KOPT-K1 (cell line): ENCODE measurements around the gene SLC25A53.
"Not testable (repeated sequence)": the region's sequence is repeated elsewhere in the genome, so short reads cannot be mapped to it uniquely, and the experiment has no call there.

Experiments used
- H3K27ac ChIP-seq: fragments of 200-600 bp; sonication (generic); 2 replicates; pipeline ENCODE4 v1.5.1; 2016; ENCODE audit warnings: antibody characterized with exemption, mild to moderate bottlenecking, low read depth, low read length; ENCODE audit not compliant: poor library complexity, severe bottlenecking
- H3K36me3 ChIP-seq: fragments of 200-600 bp; sonication (generic); 2 replicates; pipeline ENCODE4 v1.5.1; 2017; ENCODE audit warnings: antibody characterized with exemption, mild to moderate bottlenecking, low read length, moderate library complexity; ENCODE audit not compliant: insufficient read depth
- H3K9me3 ChIP-seq: fragments of 200-600 bp; sonication (generic); 2 replicates; pipeline ENCODE4 v1.5.1; 2017; ENCODE audit warnings: antibody characterized with exemption, low read length, mild to moderate bottlenecking; ENCODE audit not compliant: insufficient read depth, poor library complexity, severe bottlenecking

The SLC25A53 gene

GRCh38 chrX:104151037-104151436, 5.8 kb downstream of the SLC25A53 start:
- Histone ChIP-seq H3K36me3 (no peaks in the 10 kb centered on the region), H3K9me3 (no peaks in the 10 kb centered on the region), H3K27ac (no peak overlapping the region)

GRCh38 chrX:104141087-104141760, 15.6 kb downstream of the SLC25A53 start:
- no peak overlapping the region for H3K27ac ChIP-seq
- no peaks in the 10 kb centered on the region for H3K9me3 ChIP-seq
- no peaks in the 10 kb centered on the region for H3K36me3 ChIP-seq

GRCh38 chrX:104137496-104137895, 19.3 kb downstream of the SLC25A53 start:
- Histone ChIP-seq H3K27ac (no peak overlapping the region), H3K36me3 (no peaks in the 10 kb centered on the region), H3K9me3 (no peaks in the 10 kb centered on the region)

GRCh38 chrX:104136241-104137019, 20.4 kb downstream of the SLC25A53 start:
- no peak overlapping the region for H3K27ac ChIP-seq
- no peaks in the 10 kb centered on the region for H3K36me3 ChIP-seq
- no peaks in the 10 kb centered on the region for H3K9me3 ChIP-seq

GRCh38 chrX:104135677-104136076, 21.1 kb downstream of the SLC25A53 start:
- Histone ChIP-seq H3K27ac (no peak overlapping the region), H3K36me3 (no peaks in the 10 kb centered on the region), H3K9me3 (no peaks in the 10 kb centered on the region)

GRCh38 chrX:104134583-104135261, 22.1 kb downstream of the SLC25A53 start:
- no peaks in the 10 kb centered on the region for H3K9me3 ChIP-seq
- H3K36me3 ChIP-seq = no peaks in the 10 kb centered on the region
- no peak overlapping the region for H3K27ac ChIP-seq

GRCh38 chrX:104130808-104131207, 26.0 kb downstream of the SLC25A53 start:
- Histone ChIP-seq H3K27ac (no peak overlapping the region), H3K36me3 (no peaks in the 10 kb centered on the region), H3K9me3 (no peaks in the 10 kb centered on the region)

- Histone ChIP-seq H3K27ac (no peak overlapping the region), H3K9me3 (no peaks in the 10 kb centered on the region), H3K36me3 (no peaks in the 10 kb centered on the region)
Measured at GRCh38 chrX:104126856-104127255, 30.0 kb downstream of the SLC25A53 start.

GRCh38 chrX:104122829-104123228, 34.0 kb downstream of the SLC25A53 start:
- H3K27ac ChIP-seq = peak overlapping the region; percentile 38

GRCh38 chrX:104118765-104119164, 38.0 kb downstream of the SLC25A53 start:
- H3K27ac ChIP-seq = no peak overlapping the region
- H3K36me3 ChIP-seq = no peaks in the 10 kb centered on the region
- H3K9me3 ChIP-seq = no peaks in the 10 kb centered on the region

More at GRCh38 chrX:104122829-104123228, 34.0 kb downstream of the SLC25A53 start:
- Histone ChIP-seq H3K9me3 (no peaks in the 10 kb centered on the region), H3K36me3 (no peaks in the 10 kb centered on the region)

- Histone ChIP-seq H3K27ac (no peak overlapping the region), H3K36me3 (no peaks in the 10 kb centered on the region), H3K9me3 (no peaks in the 10 kb centered on the region)
Measured at GRCh38 chrX:104117759-104118158, 39.0 kb downstream of the SLC25A53 start.

- no peak overlapping the region for H3K27ac ChIP-seq
Measured at GRCh38 chrX:104113222-104113965, 43.4 kb downstream of the SLC25A53 start.

GRCh38 chrX:104112326-104112951, 44.4 kb downstream of the SLC25A53 start, which contains the start of gene ZCCHC18:
Gene ZCCHC18, plus strand, starts transcription at chrX:104112523. Its CDS starts 1,589 bp downstream, at chrX:104114112.
- Histone ChIP-seq H3K27ac (peak within 1 kb of the TSS; percentile 51), H3K9me3 (no peaks in the 10 kb centered on the region), H3K36me3 (no peaks in the 10 kb centered on the region)

More at GRCh38 chrX:104113222-104113965, 43.4 kb downstream of the SLC25A53 start:
- no peaks in the 10 kb centered on the region for H3K36me3 ChIP-seq
- H3K9me3 ChIP-seq = no peaks in the 10 kb centered on the region

- peak overlapping the region; percentile 27 for H3K27ac ChIP-seq
- H3K36me3 ChIP-seq, H3K9me3 ChIP-seq: not testable (repeated sequence)
Measured at GRCh38 chrX:104110491-104111240, 46.1 kb downstream of the SLC25A53 start.
